Spleen (tissue), 7 donors: ENCODE results near the gene KIF3C.

Experiments used
- CTCF ChIP-seq, 11 experiments: fragments of 200-600 bp in 7 of 11; fragments of 450-650 bp in 4 of 11; sonication (generic) in 4 of 11; IDR thresholded peaks in 8 of 11; conservative IDR thresholded peaks in 3 of 11; 1 replicate in 7 of 11; 2 replicates in 4 of 11; pipeline versions ENCODE4 v1.4.0 to v1.8.0; 2016 to 2021; ENCODE audit warnings: antibody characterized with exemption in 11 of 11, inconsistent platforms in 4 of 11, mild to moderate bottlenecking in 1 of 11
- POLR2AphosphoS5 ChIP-seq, 3 donors: sonication (generic); formaldehyde crosslinking; IDR thresholded peaks; one replicate each; pipeline ENCODE4 v1.5.1; 2017; ENCODE audit warnings: antibody characterized with exemption in 3 of 3
- donor health status: DM: no; HTN: no; CAD: no; lungs with moderate emphysema.
- donor health status: DM: no; HTN: no; CAD: no.
- donor health status: DM: no; HTN: no; CAD: no.

GRCh38 chr2:25972049-25972823 is 10.1 kb downstream of the KIF3C start:
- TF ChIP-seq POLR2AphosphoS5 (IDR thresholded peaks at IDR 0.05) (no peak), CTCF (IDR thresholded peaks at IDR 0.05 in 8 of 11, conservative IDR thresholded peaks at IDR 0.05 in 3 of 11) (no peak)
